Erythroblast (primary cell): Measurements from ENCODE around the gene NRP1.

Source experiments
- GATA1 ChIP-seq: IDR thresholded peaks from 2 replicates; pipeline ENCODE4 v1.6.1; 2011; ENCODE audit warnings: low read depth, mild to moderate bottlenecking, control low read depth, low read length, moderate library complexity
- POLR2A ChIP-seq: IDR thresholded peaks from 2 replicates; pipeline ENCODE4 v1.6.1; 2011; ENCODE audit warnings: mild to moderate bottlenecking, low read length

- TF ChIP-seq POLR2A (no peak), GATA1 (no peak)
These were observed 178.5 kb downstream of the NRP1 start for GRCh38 chr10:33155720-33156638.
